GM11168 (cell line): ENCODE data around the gene ADSS2.
"Not testable (repeated sequence)": the region's sequence is repeated elsewhere in the genome, so short reads cannot be mapped to it uniquely, and the experiment has no call there.

Experiments used
- in situ Hi-C: fragments of 300-500 bp; cut with MboI; formaldehyde crosslinking; loops from one replicate; pipeline ENCODE4 v1.12.0; 2022; ENCODE audit warnings: low sequenced_read_pairs; ENCODE audit not compliant: unreplicated experiment

The ADSS2 gene

DNA sequence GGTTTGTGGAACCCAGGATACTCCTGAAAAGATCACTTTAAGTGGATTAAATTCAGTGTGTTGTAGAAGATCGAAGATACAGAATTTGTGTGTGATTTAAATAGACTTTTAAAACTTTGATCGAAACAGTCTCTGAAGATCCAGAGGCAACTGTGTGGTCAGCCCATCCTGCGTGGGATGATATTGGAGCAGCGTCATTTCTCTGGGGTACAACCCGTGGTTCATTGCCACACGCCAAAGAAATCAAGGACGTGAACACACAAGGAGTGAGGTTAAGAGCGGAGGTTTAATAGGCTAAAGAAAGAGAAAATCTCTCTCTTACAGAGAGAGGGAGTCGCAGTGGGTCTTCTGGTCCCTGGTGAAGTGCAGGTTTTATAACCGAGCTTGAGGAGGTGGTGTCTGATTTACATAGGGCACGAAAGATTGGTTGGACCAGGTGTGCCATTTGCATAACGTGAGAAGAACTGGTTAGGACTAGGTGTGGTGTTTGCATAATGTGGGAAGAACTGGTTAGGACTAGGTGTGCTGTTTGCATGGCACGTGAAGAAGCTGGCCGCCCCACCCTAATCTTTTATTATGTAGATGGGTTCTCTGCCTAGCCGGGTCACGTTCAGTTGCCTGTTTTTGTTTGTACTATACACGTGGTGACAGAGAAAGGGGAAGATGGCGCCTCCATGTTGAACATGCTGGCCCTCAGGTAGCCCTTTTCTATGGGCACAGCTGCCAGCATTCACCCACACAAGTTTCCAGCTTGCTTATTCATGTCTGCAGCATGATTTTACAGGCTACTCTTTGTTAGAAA is 82.3 kb downstream of the ADSS2 start:
- in situ Hi-C loops, result no loop called here

DNA sequence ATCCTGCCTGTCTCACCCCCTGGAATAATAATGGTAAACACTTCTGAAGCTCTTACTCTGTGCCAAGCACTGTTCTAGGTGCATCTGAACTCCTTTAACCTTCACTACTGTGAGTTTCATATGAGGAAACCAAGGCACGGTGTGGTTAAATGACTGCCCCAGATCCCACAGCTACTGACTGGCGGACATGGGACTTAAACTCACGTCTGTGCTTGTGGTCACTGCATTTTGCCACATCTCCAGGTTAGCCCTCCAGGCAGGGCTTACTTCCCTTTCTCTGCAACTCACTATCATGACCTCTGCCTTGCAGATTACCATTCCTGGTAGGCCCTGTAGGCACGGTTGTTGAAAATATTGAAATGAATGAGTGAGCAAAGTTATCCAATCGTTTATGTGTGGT is 83.4 kb downstream of the ADSS2 start:
- in situ Hi-C loops, result no loop called here

DNA sequence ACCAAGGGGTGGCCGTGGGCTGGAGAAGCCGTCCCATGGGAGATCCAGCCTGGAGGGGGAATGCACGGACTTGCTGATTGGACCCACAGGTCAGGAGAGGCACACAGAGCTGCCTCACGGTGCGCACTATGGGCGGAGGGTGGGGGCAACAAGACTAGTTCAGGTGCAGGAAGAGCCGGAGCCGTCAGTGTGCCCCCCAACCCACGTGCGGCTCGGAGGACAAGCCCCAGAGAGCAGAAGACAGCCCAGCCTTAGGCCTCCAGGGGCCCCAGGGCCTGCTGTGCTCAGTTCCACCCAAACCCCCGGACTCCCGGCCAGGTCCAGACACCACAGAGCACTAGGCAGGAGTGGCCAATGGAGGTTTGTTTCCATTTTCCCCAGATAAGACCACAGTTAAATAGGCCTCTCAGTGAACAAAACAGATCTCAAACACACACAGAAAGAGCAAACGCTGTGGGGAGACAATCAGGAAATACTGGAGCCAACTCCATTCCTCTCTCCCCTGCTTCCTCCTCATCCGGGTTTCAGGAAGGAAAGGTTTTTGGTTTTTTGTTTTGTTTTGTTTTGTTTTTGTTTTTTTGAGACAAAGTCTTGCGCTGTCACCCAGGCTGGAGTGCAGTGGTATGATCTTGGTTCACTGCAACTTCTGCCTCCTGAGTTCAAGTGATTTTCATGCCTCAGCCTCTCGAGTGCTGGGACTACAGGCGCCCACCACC is 84.2 kb downstream of the ADSS2 start:
- in situ Hi-C loops, result no loop called here

DNA sequence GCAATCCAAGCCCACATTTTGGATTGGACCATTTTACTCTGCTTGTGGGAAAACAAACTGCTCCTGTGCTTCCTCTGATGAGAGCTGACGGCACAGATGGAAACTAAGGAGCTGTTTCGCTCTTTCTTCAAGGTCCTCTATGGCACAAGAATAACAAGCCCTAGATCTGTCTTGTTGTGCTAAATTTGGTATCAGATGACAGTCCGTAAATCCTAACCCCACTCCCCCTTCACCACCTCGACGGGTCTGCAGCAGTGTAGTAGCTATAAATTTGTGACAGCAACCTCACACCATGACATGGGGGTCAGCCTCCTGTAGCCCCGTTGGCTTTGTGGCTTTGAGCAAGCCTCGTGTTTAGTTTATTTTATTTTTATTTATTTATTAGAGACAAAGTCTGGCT is 85.9 kb downstream of the ADSS2 start:
- in situ Hi-C loops, result no loop called here

DNA sequence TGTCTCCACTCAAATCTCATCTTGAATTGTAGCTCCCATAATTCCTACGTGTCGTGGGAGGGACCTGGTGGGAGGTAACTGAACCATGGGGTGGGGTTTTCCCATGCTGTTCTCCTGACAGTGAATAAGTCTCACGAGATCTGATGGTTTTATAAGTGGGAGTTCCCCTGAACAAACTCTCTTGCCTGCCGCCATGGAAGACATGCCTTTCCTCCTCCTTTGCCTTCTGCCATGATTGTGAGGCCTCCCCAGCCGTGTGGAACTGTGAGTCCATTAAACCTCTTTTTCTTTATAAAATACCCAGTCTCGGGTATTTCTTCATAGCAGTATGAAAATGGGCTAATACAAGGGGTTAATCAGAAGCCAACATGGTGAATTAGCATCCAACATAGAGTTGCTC is 86.4 kb downstream of the ADSS2 start:
- in situ Hi-C loops, result not testable (repeated sequence)

DNA sequence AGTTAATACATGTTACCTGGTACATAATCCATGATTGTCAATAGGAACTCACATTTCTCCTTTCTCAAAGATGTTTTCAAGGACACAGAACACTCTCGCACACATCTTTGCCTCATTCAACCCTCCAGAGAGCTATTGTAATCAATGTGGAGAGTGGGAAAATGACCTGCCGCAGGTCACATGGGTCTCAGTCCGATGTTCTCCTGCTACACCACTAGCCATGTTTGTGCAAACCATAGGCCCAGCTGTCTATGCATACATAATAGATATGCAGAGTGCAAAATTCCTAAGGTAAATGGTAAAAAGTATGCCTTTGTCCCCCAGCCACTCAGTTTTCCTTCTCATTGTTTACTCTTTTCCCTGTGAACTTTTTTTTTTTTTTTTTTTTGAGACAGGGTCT is 89.2 kb downstream of the ADSS2 start:
- in situ Hi-C loops, result no loop called here

DNA sequence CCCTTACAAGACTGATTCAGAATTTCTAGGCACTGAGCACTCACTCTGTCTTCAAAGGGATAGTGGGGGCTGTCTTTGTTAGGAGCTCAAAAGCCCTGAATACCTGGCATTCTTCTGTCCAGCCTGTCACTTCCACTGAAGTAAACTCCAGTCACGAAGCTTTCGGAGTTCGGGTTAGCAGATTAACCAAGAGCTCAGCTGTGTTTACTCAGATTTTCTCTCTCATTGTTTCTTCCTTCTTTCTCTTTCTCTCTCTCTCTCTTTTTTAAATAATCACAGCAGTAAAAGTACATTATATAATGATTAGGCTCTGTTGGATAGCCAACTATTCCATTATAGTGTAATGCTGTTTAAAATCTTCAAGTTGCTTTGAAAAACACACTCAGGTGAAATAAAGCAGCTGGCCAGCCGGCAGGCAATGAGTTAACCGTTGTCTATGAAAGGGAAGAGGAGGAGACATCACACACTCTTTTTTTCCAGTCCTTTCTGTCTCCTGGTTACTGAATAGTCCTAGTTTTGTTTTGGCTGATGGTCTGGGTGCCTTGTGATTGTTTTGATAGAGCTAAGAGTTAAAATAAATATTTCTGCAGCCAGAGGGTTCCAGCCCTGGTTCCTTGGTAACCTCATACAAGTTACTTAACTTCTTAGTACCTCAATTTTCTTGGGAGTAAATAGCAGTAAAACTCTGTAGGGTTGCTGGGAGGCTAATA is 89.8 kb downstream of the ADSS2 start:
- in situ Hi-C loops, result no loop called here
